ENCODE measurements around the gene SYT17. TPM values are rescaled to one million over a fixed set of nuclear protein-coding genes. Genes with fewer than 3 reads are reported as not detected.

The SYT17 gene
- total and polyA plus RNA-seq, 8 donors, result 12.3 to 26.3 (median 15.2) TPM

DNA sequence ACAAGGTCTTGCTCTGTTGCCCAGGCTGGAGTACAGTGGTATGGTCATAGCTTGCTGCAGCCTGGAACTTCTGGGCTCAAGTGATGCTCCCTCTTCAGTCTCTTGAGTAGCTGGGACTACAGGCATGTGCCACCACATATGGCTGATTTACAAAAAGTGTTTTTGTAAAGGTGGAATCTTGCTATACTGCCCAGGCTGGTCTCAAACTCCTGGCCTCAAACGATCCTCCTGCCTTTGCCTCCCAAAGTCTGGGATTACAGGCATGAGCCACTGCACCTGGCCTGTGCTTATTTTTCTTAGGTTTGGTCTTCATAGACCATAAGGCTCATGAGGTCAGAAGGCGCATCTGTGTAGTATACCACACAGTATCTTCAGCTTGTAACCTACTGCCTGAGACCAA is 122.8 kb downstream of the SYT17 start:
- TF ChIP-seq, protein P1, sequence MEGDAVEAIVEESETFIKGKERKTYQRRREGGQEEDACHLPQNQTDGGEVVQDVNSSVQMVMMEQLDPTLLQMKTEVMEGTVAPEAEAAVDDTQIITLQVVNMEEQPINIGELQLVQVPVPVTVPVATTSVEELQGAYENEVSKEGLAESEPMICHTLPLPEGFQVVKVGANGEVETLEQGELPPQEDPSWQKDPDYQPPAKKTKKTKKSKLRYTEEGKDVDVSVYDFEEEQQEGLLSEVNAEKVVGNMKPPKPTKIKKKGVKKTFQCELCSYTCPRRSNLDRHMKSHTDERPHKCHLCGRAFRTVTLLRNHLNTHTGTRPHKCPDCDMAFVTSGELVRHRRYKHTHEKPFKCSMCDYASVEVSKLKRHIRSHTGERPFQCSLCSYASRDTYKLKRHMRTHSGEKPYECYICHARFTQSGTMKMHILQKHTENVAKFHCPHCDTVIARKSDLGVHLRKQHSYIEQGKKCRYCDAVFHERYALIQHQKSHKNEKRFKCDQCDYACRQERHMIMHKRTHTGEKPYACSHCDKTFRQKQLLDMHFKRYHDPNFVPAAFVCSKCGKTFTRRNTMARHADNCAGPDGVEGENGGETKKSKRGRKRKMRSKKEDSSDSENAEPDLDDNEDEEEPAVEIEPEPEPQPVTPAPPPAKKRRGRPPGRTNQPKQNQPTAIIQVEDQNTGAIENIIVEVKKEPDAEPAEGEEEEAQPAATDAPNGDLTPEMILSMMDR (IDR thresholded peaks at IDR 0.05), result no peak
- Histone ChIP-seq H3K4me3 (no peak overlapping the region), H3K4me1 (no peaks in the 10 kb centered on the region)

DNA sequence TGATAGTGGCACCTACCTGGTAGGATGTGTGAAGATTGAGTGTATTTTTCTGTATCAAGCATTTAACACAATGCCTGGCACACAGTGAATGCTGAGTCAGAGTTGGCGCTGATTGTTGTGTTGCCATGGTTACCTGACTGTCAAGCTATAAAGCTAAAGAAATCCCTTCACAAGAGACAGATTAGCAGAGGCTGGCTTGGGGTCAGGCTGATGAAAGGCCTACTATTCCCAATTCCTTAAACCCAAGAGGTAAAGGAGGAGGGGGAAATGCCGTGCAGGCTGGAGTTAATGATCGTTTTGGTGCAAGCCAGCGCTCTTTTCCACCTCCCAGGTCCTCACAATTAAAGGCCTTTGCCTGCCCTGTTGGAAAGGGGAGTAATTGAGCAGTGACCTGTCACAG is 123.4 kb downstream of the SYT17 start:
- ATAC-seq (no peak), DNase-seq (peak in 1 of 4 donors; percentile 39)
- no peak overlapping the region for H3K27ac ChIP-seq
- TF ChIP-seq, protein P1 (IDR thresholded peaks at IDR 0.05), result no peak
- H3K4me3 ChIP-seq, result no peak overlapping the region
- H3K9me3 ChIP-seq, result no peaks in the 10 kb centered on the region
- intact Hi-C loops (cut with DNase I), result no loop called here
- H3K4me1 ChIP-seq, result no peaks in the 10 kb centered on the region
- H3K36me3 ChIP-seq, result no peaks in the 10 kb centered on the region
- no peaks in the 10 kb centered on the region for H3K27me3 ChIP-seq

More for the DNA sequence above, 122.8 kb downstream of the SYT17 start:
- Histone ChIP-seq H3K27ac (no peak overlapping the region), H3K9me3 (no peaks in the 10 kb centered on the region), H3K36me3 (no peaks in the 10 kb centered on the region), H3K27me3 (no peaks in the 10 kb centered on the region)
- ATAC-seq (no peak), DNase-seq (no peak)
- intact Hi-C loops (cut with DNase I), result no loop called here

DNA sequence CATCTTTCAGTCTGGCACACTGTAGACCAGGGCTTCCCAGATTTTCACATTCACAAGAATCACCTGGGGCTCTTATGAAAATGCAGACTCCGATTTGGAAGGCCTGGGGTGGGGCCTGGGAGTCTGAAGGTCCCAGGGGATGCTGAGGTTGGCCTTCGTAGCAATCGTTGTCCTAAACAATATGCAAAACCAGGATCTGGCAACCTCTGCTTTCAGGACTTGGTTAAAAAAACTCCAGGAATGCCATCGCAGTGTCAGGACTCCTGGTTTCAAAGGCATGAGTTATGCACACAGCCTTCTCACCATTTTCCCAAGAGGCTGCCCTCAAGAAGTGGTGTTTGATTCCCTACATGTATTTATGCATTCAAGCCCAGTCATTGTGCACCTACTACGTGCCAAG is 124.1 kb downstream of the SYT17 start:
- H3K4me1 ChIP-seq, result no peaks in the 10 kb centered on the region
- no peak for DNase-seq
- H3K27ac ChIP-seq, result no peak overlapping the region
- TF ChIP-seq, protein P1 (IDR thresholded peaks at IDR 0.05), result no peak
- H3K4me3 ChIP-seq, result no peak overlapping the region
- intact Hi-C loops (cut with DNase I), result no loop called here
- no peaks in the 10 kb centered on the region for H3K27me3 ChIP-seq
- no peaks in the 10 kb centered on the region for H3K36me3 ChIP-seq
- H3K9me3 ChIP-seq, result no peaks in the 10 kb centered on the region
- ATAC-seq, result no peak

DNA sequence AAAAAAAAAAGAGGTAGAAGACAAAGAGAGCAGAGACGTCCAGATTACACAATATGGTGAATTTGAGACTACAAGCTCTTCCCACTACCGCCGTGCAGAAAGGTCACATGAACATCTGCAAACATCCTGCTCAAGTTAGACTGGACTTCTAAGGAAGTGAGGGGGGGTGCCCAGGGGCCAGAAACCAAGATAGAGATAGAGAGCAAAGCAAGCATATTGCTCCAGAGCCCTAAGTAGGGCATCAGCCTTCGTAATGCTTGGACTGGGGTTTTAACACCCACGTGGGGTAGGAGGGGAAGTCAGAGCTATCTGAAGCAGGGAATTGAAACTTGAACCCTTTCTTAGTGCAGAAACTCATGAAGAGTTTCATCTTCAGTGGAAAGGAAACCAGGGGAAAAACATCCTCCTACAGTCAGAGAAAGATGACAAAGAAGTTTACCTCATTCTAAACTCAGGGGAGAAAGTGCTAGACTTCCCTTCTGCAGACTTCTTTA is 126.2 kb downstream of the SYT17 start:
- H3K4me1 ChIP-seq, result no peaks in the 10 kb centered on the region
- no peaks in the 10 kb centered on the region for H3K9me3 ChIP-seq
- TF ChIP-seq, protein P1 (IDR thresholded peaks at IDR 0.05), result no peak
- intact Hi-C loops (cut with DNase I), result no loop called here
- H3K36me3 ChIP-seq, result no peaks in the 10 kb centered on the region
- H3K27me3 ChIP-seq, result no peaks in the 10 kb centered on the region
- ATAC-seq (peak; percentile 84), DNase-seq (peak in 3 of 4 donors; percentile 11 to 74 (median 43))
- no peak overlapping the region for H3K27ac ChIP-seq
- H3K4me3 ChIP-seq, result no peak overlapping the region

DNA sequence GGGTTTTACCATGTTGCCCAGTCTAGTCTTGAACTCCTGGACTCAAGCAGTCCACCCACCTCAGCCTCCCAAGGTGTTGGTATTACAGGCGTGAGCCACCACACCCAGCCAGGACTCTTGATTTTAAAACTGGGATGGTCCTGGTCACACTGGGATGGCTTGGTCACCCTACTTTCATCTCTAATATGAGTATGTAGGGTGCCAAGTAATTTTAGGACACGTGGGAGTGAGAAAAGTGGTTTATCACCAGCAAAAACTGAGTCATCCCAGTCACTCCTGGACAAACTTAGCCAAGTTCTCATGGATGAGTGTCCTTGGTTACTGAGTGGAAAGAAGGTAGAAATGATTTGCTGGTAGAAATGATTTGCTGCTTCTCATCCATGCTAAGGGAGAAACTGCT is 127.4 kb downstream of the SYT17 start:
- H3K4me3 ChIP-seq, result no peak overlapping the region
- ATAC-seq (no peak), DNase-seq (no peak)
- intact Hi-C loops (cut with DNase I), result no loop called here
- H3K4me1 ChIP-seq, result no peaks in the 10 kb centered on the region
- no peaks in the 10 kb centered on the region for H3K9me3 ChIP-seq
- no peak overlapping the region for H3K27ac ChIP-seq
- no peaks in the 10 kb centered on the region for H3K36me3 ChIP-seq
- TF ChIP-seq, protein P1 (IDR thresholded peaks at IDR 0.05), result no peak
- H3K27me3 ChIP-seq, result no peaks in the 10 kb centered on the region
